Immature natural killer cell (primary cell): ENCODE measurements around the gene NUDT4. TPM values are rescaled to one million over a fixed set of nuclear protein-coding genes. Genes with fewer than 3 reads are reported as not detected.

ENCODE experiments used
- DNase-seq, 3 donors: peaks; one replicate each; pipeline ENCODE4 v3.0.0; 2022; ENCODE audit warnings: mixed read lengths in 1 of 3
- H3K27ac Mint-ChIP-seq, 6 donors: one replicate each; pipeline ENCODE4 v1.8.0; 2020; ENCODE audit warnings: mixed read lengths in 6 of 6, mild to moderate bottlenecking in 5 of 6, inconsistent platforms in 4 of 6, moderate library complexity in 3 of 6
- H3K27me3 Mint-ChIP-seq, 3 donors: one replicate each; pipeline ENCODE4 v1.8.0; 2020 to 2021; ENCODE audit warnings: low read depth in 3 of 3, mild to moderate bottlenecking in 3 of 3, mixed read lengths in 3 of 3, moderate library complexity in 3 of 3, inconsistent platforms in 1 of 3
- H3K36me3 Mint-ChIP-seq, 3 donors: one replicate each; pipeline ENCODE4 v1.8.0; 2020; ENCODE audit warnings: mixed read lengths in 3 of 3, inconsistent platforms in 2 of 3, mild to moderate bottlenecking in 2 of 3
- H3K4me1 Mint-ChIP-seq, 2 donors: one replicate each; pipeline ENCODE4 v1.8.0; 2020; ENCODE audit warnings: inconsistent platforms in 2 of 2, mild to moderate bottlenecking in 2 of 2, mixed read lengths in 2 of 2, moderate library complexity in 1 of 2
- H3K4me3 Mint-ChIP-seq, 5 donors: one replicate each; pipeline ENCODE4 v1.8.0; 2020; ENCODE audit warnings: mild to moderate bottlenecking in 5 of 5, mixed read lengths in 5 of 5, inconsistent platforms in 3 of 5, moderate library complexity in 3 of 5
- H3K9me3 Mint-ChIP-seq, 6 donors: one replicate each; pipeline ENCODE4 v1.8.0; 2020; ENCODE audit warnings: mild to moderate bottlenecking in 6 of 6, mixed read lengths in 6 of 6, inconsistent platforms in 4 of 6, moderate library complexity in 3 of 6
- polyA plus RNA-seq, 3 donors: library from polyadenylated mRNA; unstranded; fragments of 300-500 nt; fragmentation: Illumina TruSeq; gene quantifications; one replicate each; pipeline ENCODE4 v1.2.3, GENCODE V29; 2021

Gene NUDT4
- polyA plus RNA-seq, 3 donors from 2014 or later, result 29.7 to 34.1 (median 30.6) TPM

DNA sequence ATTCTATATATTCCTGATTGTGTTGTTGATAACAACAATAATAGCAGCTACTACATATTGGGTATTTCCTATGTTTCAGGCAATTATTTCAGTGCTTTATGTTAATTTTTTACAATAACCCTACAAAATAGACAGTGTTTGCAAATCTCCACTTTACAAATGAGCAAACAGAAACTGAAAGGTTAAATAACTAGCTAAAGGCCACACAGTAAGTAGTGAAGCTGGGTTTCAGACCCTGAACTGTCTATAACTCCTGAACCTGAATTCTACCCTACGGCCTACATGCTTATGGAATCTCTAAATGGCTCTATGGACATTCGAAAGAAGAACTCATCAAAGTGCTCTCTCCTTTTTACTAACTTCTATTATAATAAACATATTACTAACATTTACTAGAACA is 19.7 kb upstream of the NUDT4 start:
- Mint-ChIP-seq H3K36me3 (no peaks in the 10 kb centered on the region), H3K27ac (no peak overlapping the region), H3K4me1 (no peaks in the 10 kb centered on the region), H3K9me3 (no peaks in the 10 kb centered on the region), H3K27me3 (peaks cover 0 to 2% (median 0%) of the 10 kb centered on the region in 3 donors), H3K4me3 (no peak overlapping the region)
- no peak for DNase-seq

DNA sequence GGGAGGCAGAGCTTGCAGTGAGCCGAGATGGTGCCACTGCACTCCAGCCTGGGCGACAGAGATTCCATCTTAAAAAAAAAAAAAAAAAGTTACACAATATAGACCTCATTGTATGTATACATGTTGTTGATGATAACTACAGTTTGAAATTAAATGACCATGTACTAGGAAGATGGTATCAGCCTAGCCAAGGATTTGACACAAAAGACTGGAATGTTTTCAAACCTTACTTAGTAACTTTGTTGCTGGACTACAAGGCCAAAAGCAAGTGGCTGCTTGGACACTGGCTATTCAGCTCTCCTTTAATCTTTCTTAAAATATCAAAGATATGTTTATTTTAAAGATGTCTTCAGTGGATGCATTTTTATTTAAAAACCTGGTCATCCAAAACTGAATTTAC is 18.9 kb upstream of the NUDT4 start:
- Mint-ChIP-seq H3K27me3 (peaks cover 0 to 2% (median under 1%) of the 10 kb centered on the region in 3 donors), H3K9me3 (no peaks in the 10 kb centered on the region), H3K27ac (no peak overlapping the region), H3K4me3 (no peak overlapping the region), H3K36me3 (no peaks in the 10 kb centered on the region), H3K4me1 (peaks cover 2 to 4% of the 10 kb centered on the region in 2 donors)
- DNase-seq, result no peak

DNA sequence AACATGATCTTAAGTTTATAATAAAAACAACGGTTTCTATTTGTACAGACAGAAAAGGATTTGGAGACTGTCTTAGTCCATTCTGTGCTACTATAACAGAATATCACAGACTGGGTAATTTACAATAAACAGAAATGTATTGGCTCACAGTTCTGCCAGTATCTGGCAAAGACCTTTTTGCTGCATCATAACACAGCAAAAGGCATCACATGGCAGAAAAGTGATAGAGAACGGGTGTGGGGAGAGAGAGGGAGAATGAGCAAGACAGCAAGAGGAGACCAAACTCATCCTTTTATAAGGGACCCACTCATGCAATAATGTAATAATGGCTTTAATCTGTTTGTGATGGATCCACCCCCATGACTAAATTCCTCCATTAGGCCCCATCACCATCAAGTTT is 17.0 kb upstream of the NUDT4 start:
- DNase-seq, result no peak
- no peak overlapping the region for H3K4me3 Mint-ChIP-seq
- no peaks in the 10 kb centered on the region for H3K9me3 Mint-ChIP-seq
- peaks cover 9 to 12% of the 10 kb centered on the region in 2 donors for H3K4me1 Mint-ChIP-seq
- H3K27ac Mint-ChIP-seq, result no peak overlapping the region
- no peaks in the 10 kb centered on the region for H3K36me3 Mint-ChIP-seq
- peaks cover 0 to 2% (median 2%) of the 10 kb centered on the region in 3 donors for H3K27me3 Mint-ChIP-seq

DNA sequence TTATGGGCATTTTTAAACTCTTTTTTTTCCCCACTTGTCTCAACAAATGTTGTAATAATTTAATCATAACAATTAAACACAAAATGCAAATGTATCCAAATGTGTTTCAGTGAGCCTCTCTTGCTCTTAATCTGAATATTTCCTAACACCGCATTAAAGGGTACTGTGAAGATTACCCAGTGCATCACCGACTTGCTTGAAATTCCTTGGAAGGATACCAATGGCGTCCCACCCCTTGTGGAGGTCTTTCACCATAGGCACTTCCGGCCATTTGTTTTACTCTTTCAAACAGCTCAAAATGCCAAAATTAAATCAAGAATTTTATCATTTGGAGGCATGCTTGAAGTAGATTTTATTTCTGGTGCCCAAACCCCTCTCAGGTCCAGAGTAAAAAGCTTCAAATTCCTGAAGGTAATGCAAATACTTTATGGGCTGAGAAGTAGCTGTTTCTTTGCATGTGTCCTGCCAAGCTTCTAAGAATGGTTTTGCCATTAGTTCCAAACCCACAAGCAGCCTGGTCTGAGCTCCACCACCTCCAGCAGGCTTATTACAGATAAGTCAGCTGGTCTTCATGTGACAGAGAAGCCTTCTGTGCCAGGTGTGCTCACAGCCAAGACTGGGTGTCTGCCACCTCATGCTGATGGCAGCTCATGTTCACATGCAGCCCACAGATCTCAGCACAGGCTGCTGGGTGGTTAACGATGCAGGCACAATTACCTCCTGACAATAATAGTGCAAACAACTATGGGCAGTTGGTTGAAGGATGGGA is 16.4 kb upstream of the NUDT4 start:
- Mint-ChIP-seq H3K9me3 (no peaks in the 10 kb centered on the region), H3K27ac (no peak overlapping the region), H3K4me3 (no peak overlapping the region), H3K27me3 (peaks cover 0 to 2% (median 2%) of the 10 kb centered on the region in 3 donors), H3K4me1 (peaks cover 9 to 12% of the 10 kb centered on the region in 2 donors), H3K36me3 (no peaks in the 10 kb centered on the region)
- no peak for DNase-seq

DNA sequence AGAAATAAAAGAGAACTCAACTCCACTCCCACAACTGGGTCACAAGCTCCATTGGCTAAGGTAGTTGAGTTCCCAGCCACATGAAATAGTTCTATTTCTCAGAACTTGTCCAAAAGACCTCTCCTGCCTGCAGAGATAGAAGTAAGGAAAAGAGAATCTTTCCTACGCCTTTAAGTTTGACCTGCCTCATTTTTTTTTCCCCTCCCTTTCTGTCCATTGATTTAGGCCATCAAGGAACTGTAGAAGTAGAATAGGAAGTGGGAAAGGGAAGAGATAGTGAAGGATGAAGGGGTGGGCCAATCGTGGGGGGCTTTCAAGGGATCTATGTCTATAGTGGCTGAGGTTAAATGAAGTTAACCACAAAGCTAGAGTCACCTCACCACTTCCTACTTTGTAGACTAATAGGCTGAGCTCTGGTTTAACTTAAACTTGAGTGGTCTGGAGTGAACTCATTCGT is 13.9 kb upstream of the NUDT4 start:
- DNase-seq, result peak in 1 of 3 donors; percentile 14
- peak overlapping the region in 2 of 6 donors; percentile 28 to 48 for H3K27ac Mint-ChIP-seq
- H3K4me1 Mint-ChIP-seq, result peaks cover 9 to 12% of the 10 kb centered on the region in 2 donors
- peaks cover 0 to 5% (median 0%) of the 10 kb centered on the region in 3 donors for H3K27me3 Mint-ChIP-seq
- H3K4me3 Mint-ChIP-seq, result peak overlapping the region in 1 of 5 donors; percentile 8
- H3K9me3 Mint-ChIP-seq, result no peaks in the 10 kb centered on the region
- no peaks in the 10 kb centered on the region for H3K36me3 Mint-ChIP-seq

DNA sequence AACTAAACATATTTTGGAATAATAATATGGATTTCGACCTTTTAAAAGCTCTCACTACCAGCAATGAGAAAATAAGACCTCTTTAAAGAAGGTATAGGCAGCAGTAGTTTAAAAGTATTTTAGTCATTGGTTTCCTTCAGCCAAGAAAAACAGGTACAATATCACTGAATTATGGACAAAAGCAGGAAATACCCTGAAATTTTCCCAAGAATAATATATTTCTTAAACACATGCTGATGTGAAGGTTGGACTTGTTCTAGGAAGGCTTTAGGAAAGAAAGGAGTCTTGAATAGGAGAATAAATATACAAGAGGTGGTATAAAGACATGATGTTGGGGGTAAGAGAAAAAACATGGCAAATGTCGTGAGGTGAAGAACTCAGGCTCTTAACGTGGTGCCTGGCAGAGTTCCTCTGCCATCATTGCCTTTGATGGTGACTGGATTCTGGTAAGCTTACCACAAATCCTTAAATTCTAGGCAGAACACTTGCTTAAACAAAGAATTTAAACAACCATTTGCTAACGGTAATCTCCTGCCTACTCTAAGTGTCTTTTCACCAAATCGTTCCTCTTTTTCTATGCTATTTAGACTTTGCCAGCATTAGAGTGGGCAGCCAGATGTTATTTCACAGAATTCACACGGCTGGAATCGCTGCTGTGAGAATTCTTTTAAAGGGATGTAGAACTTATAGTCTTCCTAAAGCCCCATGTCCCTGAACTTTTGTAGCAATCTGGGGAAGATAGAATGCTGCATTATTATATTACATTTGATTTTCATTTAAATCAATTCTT is 11.9 kb upstream of the NUDT4 start:
- H3K27me3 Mint-ChIP-seq, result peaks cover 0 to 5% (median 0%) of the 10 kb centered on the region in 3 donors
- no peak for DNase-seq
- H3K36me3 Mint-ChIP-seq, result no peaks in the 10 kb centered on the region
- no peak overlapping the region for H3K27ac Mint-ChIP-seq
- H3K4me1 Mint-ChIP-seq, result peaks cover 9 to 12% of the 10 kb centered on the region in 2 donors
- no peak overlapping the region for H3K4me3 Mint-ChIP-seq
- no peaks in the 10 kb centered on the region for H3K9me3 Mint-ChIP-seq

DNA sequence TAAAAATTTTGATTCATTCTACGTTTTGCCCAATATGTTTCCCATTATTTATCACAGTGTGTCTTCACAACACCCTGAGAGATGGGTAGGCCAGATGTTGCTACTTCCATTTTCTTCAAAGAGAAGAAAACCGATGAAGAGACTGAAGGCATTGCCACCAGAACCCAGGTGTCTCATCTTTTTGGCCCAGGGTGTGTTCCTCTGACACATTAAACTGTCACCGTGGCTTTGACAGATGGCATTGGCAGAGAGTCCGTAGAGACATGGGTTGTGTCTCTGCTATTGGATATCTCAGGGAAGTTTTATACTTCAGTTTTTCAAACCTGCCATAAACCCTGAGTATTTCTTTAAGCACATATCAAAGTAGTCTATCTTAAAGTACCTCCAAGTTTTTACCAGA is 11.3 kb upstream of the NUDT4 start:
- Mint-ChIP-seq H3K27ac (no peak overlapping the region), H3K4me1 (peaks cover 9 to 12% of the 10 kb centered on the region in 2 donors), H3K9me3 (no peaks in the 10 kb centered on the region), H3K4me3 (no peak overlapping the region), H3K27me3 (peaks cover 0 to 5% (median 0%) of the 10 kb centered on the region in 3 donors), H3K36me3 (no peaks in the 10 kb centered on the region)
- DNase-seq, result no peak

DNA sequence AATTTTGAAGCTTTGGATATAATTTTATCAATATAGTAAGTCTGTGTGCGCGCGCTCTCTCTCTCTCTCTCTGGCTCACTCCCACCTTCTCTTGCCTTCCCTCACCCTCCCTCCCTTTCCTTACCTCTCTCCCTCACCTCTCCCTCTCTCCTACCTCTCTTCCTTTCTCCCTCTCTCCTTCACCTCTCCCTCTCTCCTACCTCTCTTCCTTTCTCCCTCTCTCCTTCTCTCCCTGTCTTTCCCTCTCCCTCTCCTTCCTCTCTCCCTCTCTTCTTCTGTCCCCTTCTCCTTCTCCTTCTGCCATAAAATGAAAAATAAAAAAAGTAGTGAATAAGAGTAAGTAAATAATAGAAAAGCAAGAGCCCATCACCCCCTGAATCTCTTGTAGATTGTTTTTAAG is 9.0 kb upstream of the NUDT4 start:
- DNase-seq, result no peak
- no peaks in the 10 kb centered on the region for H3K9me3 Mint-ChIP-seq
- H3K27me3 Mint-ChIP-seq, result peaks cover 0 to 7% (median 2%) of the 10 kb centered on the region in 3 donors
- H3K4me3 Mint-ChIP-seq, result no peak overlapping the region
- H3K4me1 Mint-ChIP-seq, result peaks cover 8% of the 10 kb centered on the region in 2 donors
- H3K27ac Mint-ChIP-seq, result no peak overlapping the region
- H3K36me3 Mint-ChIP-seq, result no peaks in the 10 kb centered on the region

DNA sequence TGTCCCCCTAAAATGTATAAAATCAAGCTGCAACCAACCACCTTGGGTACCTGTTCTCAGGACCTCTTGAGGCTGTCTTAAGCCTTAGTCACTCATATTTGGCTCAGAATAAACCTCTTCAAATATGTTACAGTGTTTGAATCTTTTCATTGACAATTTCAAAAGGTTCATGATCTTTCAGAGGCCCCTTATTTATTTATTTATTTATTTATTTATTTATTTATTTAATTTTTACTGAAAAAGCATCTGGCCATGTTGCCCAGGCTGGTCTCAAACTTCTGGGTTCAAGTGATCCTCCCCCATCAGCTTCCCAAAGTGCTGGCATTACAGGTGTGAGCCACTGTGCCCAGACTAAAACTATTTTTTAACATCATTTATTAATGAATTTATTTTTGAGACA is 8.2 kb upstream of the NUDT4 start:
- peaks cover under 1 to 1% of the 10 kb centered on the region in 2 donors for H3K4me1 Mint-ChIP-seq
- peaks cover 0 to 5% (median 2%) of the 10 kb centered on the region in 3 donors for H3K27me3 Mint-ChIP-seq
- no peaks in the 10 kb centered on the region for H3K36me3 Mint-ChIP-seq
- DNase-seq, result no peak
- no peak overlapping the region for H3K27ac Mint-ChIP-seq
- no peak overlapping the region for H3K4me3 Mint-ChIP-seq
- H3K9me3 Mint-ChIP-seq, result no peaks in the 10 kb centered on the region

DNA sequence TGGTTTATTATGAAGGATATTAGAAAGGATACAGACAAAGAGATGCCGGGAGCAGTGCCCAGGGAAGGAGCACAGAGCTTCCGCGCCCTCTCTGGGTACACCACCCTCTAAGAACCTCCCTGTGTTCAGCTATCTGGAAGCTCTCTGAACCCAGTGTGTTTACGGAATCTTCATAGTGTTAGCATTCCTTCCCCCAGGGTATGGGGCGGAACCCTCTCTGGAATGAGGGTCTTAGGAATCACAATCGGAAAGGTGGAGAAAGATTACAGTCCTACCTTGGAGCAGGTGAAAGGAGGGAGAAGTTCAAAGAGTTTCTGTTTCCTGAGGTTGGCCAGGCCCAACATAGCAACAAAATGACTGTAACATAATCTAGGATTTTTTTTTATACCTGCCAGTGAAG is 6.8 kb upstream of the NUDT4 start:
- Mint-ChIP-seq H3K4me3 (no peak overlapping the region), H3K27ac (no peak overlapping the region), H3K27me3 (peaks cover 0 to 5% (median 2%) of the 10 kb centered on the region in 3 donors), H3K9me3 (no peaks in the 10 kb centered on the region), H3K4me1 (no peaks in the 10 kb centered on the region), H3K36me3 (no peaks in the 10 kb centered on the region)
- DNase-seq, result no peak

DNA sequence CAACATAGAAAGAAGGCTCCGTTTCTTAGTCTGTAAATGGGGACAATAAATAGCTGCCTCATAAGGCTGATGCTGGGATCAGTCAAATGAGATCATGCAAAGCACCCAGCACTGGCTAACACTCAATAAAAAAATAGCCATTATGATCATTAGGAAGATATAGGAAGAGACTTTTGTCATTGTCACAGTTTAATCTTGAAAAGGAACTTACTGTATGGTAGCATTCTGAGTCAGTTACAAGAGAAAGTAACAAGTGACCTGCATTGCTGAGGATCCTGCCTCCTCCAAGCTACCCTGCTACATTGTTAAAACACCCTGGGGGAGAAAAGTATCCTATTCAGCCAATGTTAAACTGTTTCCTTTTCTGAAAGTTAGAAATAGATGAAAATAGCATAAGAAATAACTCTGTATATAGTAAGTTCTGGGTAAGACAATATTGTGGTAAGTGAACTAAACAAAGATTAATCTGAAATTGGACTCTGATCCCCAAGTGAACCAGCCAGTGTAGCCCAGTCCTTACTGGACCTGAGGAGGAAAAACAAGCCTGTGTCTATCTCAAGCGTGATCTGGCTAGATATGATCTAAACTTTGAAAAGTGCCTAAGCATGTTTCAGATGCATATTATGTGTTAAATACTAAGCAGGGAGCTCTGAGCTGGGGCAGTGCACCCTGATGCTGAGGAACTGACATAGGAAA is 3.6 kb upstream of the NUDT4 start:
- Mint-ChIP-seq H3K4me3 (no peak overlapping the region), H3K4me1 (peaks cover 10 to 13% of the 10 kb centered on the region in 2 donors), H3K9me3 (no peaks in the 10 kb centered on the region)

DNA sequence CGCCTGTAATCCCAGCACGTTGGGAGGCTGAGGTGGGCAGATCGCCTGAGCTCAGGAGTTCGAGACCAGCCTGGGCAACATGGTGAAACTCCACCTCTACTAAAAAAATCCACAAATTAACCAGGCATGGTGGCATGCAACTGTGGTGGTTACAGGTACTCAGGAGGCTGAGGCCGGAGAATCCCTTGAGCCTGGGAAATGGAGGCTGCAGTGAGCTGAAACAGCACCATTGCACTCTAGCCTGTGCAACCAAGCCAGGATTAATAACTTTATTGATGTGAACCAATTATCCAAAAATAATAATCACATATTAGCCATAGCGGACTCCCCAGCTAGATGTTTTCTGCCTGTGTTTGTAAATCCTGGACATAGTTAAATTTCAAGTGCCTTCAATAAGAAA is 1.8 kb upstream of the NUDT4 start:
- H3K27me3 Mint-ChIP-seq, result peaks cover 5 to 9% (median 8%) of the 10 kb centered on the region in 3 donors
- peaks cover 28 to 31% of the 10 kb centered on the region in 2 donors for H3K4me1 Mint-ChIP-seq
- no peaks in the 10 kb centered on the region for H3K36me3 Mint-ChIP-seq
- no peak for DNase-seq
- H3K27ac Mint-ChIP-seq, result no peak overlapping the region
- H3K4me3 Mint-ChIP-seq, result no peak overlapping the region
- no peaks in the 10 kb centered on the region for H3K9me3 Mint-ChIP-seq

More for the DNA sequence above, 3.6 kb upstream of the NUDT4 start:
- no peak for DNase-seq
- peaks cover 5 to 9% (median 8%) of the 10 kb centered on the region in 3 donors for H3K27me3 Mint-ChIP-seq
- H3K27ac Mint-ChIP-seq, result no peak overlapping the region
- H3K36me3 Mint-ChIP-seq, result no peaks in the 10 kb centered on the region

DNA sequence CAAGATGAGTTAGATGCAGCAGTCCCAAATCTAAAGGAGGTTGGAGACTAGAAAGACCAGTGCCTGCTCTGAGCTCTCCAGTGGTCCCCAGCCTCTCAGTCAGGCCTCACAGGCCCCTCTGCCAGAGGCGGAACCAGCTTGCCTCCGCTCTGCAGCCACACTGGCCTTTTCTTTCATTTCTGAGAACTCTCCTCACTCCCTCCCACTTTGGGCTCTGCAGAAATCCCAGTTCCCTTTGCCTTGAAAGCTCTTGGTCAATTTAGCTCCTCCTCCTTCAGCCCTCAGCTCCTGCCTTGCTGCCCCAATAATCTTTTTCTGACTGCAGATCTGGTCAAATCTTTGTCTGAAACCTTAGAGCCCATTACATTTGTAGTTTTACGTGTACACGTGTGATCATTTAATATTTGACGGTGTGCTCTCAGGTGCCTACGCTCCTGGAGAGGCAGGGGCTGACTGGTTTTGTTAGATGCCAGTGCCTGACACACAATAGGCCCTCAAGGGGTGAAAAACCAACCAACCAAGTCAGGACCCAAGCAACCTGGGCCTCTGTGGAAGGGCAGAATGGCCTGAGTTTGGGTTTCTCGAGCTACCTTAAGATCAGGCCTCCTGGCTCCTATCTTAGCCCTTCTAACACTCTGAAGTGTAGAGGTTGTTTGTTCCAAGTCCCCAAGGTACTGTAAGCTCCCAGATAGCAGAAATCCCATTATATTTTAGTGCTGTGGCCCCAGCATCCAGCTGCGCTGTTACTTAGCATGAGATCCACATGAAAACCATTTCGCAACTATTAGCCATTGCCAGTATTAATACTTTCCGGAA is 1.1 kb upstream of the NUDT4 start:
- peaks cover 36 to 39% of the 10 kb centered on the region in 2 donors for H3K4me1 Mint-ChIP-seq
- H3K36me3 Mint-ChIP-seq, result no peaks in the 10 kb centered on the region
- DNase-seq, result no peak
- H3K9me3 Mint-ChIP-seq, result no peaks in the 10 kb centered on the region
- peak overlapping the region in 2 of 6 donors; percentile 66 to 67 for H3K27ac Mint-ChIP-seq
- H3K27me3 Mint-ChIP-seq, result peaks cover 5 to 9% (median 8%) of the 10 kb centered on the region in 3 donors
- peak overlapping the region; percentile 77 to 91 (median 89) for H3K4me3 Mint-ChIP-seq
